NCI-H2107 (cell line): ENCODE measurements around the gene GMPPA.

ENCODE experiments used
- DNase-seq: peaks from one replicate; lab custom pipeline; 2025; lab: John Stamatoyannopoulos, UW

The GMPPA gene

DNA sequence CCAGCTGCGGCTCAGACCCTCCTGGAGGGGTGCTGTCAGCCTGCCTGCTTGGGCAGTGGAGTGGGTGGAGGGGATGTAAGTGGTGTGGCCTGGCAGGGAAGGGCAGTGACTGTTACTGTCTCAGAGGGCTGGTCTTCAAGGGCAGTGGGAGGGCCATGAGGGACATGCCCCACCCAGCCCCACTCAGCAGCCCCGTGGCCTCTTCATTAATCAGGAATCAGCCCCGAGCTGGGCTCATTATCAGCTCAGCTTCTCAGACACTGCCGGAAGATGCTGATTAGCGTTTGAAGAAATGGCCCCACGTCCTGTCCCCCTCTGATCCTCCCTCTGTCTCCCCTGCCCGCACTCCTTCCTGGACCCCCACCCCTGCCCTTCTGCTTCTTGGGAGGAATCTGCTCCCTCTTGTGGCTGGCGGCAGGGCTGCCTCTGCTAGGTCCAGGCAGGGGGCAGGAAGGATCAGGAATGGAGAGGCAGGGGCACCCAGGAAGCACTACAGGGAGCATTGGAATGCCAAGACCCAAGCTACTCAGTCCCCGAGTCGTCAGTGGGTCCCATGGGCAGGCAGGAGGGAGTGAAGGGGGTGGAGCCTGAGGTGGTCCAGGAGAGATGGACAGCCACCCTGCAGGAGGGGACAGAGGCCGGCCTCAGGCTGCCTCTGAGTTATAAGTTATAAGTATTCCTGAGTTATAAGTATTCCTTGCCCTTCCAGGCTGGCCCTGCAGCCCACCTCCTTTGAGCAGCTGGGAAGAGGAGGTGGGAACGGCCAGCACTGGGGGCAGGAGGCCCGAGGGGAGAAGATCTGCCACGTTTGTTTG, 22.6 kb downstream of the GMPPA start:
- DNase-seq: no peak

DNA sequence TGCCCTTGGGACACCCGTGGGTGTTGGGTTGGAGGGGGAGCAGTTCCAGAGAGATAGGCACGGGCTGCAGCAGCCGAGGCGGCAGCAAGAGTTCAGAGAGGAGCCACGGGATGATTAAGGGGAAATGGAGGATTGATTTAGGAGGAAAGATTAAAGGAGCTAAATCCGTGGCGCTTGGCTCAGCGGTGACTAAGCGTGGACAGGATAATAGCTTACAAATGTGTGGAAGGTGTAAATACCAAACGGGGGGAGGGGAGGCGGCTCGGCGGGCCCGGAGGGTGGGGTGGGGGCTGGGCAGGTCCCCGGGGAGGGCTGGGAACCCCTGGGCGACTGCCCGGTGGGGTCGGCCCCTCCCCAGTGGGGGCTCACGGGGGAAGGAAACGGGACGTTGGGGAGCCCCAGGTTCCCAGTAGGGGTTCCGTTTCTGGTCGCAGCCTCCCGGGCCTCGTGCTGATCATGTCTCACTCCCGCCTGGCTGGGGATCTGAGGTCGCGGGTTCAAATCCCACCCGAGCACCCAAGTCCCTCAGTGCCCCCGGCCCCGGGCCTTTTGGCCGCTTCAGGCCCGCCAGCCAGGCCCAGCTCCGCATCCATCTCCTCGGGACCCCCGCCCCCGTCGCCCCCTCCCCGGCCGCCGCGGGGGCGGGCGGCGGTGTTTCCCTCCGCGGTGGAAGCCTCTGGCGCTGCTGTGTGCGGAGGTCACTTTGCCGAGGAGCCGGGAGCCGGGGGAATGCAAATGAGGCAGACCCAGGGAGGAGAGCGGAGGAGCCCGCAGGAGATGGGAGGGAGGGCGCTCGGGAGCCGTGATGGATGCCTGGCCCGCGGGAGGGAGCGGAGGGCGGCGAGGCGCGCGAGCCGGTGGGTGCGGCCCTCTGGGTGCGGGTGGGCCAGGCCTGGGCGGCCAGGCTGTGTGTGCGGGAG, 23.7 kb downstream of the GMPPA start:
- DNase-seq: no peak

DNA sequence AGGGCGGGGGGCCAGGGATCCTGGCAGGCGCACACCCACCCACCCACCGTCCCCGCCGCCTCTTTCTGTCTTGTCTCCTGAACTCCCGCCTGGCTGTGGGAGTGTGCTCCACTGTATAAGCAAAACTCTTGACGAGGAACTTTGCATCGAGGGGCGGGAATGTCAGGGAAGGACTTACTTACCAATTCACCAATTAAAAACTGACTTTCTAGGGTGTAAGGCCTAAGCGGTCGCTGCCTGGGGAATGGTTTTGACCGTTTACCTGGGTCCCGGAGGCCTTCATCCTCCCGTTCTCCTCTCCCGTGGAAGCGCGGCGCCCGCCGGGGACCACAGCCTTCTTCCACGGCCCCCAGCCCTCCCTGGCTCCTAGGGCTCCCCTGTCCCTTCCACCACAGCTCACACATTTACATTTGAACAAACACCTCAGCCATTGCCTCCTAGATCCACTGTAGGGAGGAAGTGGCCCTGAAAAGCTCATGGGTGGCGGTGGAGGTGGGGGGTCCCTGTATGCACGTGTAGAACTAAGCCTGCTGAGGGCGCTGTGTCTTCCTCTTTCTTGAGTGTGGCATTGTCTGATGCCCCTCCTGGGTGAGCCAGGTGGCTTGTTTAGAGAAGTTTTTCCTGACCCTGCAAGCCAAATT, 24.5 kb downstream of the GMPPA start:
- no peak for DNase-seq

DNA sequence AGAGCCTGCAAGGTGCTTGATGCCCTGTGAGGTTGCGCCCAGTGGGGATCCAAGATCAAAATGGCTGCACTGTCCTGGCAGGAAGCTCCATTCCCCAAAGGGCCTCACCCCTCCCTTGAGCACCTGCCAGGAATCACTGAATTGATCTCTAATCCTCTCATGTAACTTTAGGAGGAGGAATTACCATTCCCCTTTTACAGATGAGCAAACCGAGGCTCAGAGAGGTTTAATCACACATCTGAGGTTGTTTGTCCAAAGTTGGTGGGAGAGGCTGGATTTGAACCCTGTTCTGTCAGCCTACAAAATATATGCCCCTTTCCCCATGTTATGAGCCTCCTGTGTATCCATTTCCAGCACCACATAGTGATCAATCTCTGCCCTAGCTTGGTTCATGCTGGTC, 26.1 kb downstream of the GMPPA start:
- DNase-seq: no peak

DNA sequence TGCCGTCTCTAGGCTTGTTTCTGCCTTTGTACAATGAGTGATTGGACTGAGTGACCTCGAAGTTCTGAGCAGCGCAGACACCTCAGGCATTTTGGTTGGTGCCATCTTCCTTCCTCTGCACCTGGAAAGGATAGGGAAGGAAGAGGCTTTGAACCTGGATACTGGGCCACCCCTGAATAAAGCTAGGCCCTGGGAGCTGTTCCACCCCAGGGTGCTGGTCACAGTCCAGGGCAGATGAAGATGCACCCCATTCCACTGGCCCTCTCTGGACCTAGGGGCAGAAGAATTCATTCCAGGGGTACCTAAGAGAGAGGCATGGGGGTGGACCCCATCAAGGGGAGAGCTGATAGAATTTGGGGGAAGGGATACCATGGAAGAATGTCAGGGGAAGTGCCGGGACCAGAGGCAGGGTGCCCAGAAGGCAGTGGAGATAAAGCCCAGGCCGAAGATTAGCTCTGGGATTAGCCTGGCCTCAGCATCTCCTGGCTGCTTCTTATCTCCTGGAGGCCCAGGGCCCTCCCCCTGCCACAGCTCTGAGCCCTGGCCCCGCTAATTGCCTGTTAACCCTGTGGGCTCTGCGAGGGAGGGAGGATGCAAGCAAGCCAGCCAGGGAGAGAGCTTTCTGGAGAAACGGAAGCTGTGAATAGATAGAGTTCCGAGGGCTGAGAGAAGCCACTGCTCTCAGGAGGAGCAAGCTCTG, 27.0 kb downstream of the GMPPA start:
- DNase-seq: no peak

DNA sequence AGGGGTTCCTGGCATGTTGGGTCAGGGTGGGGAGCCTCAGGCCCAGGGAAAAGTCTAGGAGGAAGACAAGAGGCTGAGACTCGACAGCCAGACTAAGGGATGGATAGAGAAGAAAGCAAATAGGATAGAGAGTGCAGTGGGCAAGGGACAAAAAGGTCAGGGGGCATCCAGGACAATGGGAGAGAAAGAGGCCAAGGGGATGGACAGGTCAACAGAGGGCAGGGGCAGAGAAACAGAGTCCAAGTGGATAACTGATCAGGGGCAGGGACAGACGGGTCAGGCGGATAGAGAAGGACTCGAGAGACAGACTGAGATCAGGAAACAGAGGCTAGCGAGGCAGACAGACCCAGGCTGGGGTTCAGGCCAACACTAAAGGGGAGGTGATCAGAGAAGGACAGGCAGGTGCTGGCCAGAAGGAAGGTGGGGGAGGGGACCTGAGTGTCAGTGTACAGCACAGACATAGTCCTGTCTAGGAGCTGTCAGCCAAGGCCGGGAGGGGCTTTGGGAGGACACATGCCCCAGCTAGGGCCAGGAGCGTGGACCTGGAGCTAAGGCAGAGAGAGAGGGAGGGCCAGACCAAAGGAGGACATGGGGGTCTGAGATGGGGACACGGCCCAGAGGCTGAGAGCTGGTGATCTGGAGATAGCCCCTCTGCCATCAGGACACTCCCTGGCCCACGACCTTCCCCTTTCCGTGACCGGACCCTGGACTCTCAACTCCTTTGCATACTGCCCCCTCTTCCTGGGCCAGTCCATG, 27.8 kb downstream of the GMPPA start:
- DNase-seq: no peak

DNA sequence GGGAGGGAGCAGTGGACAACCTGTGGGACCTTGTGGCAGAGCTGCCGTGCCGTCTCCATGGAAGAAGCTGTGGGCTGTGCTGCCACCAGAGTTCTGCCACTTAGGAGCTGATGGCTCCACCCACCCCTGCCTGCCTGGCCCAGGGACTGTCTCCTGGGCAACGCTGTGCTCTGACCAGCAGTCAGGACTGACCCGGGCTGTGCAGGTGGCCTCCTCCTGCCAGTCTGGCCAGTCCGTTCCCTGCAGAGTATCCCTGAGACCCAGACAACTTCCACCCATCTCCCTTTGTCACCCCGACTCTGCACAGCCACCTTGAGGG, 28.3 kb downstream of the GMPPA start:
- no peak for DNase-seq

DNA sequence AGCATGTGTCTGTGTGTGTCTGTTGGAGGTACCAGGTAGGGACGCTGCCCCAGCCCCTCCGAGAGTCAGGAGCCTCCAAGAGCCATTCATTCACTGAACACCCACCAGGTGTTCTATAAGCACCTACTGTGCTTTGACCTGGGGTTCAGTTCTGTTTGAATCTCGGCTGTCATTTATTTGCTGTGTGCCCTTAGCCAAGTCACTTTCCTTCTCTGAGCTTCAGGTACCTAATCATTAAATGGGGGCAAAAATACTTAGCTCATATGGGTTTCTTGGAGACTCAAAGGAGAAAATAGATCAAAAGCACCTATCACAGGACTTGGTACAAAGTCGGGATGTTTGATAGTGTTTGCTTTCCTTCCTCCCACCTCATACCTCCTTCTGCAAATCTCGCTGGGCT, 28.8 kb downstream of the GMPPA start:
- DNase-seq: no peak

DNA sequence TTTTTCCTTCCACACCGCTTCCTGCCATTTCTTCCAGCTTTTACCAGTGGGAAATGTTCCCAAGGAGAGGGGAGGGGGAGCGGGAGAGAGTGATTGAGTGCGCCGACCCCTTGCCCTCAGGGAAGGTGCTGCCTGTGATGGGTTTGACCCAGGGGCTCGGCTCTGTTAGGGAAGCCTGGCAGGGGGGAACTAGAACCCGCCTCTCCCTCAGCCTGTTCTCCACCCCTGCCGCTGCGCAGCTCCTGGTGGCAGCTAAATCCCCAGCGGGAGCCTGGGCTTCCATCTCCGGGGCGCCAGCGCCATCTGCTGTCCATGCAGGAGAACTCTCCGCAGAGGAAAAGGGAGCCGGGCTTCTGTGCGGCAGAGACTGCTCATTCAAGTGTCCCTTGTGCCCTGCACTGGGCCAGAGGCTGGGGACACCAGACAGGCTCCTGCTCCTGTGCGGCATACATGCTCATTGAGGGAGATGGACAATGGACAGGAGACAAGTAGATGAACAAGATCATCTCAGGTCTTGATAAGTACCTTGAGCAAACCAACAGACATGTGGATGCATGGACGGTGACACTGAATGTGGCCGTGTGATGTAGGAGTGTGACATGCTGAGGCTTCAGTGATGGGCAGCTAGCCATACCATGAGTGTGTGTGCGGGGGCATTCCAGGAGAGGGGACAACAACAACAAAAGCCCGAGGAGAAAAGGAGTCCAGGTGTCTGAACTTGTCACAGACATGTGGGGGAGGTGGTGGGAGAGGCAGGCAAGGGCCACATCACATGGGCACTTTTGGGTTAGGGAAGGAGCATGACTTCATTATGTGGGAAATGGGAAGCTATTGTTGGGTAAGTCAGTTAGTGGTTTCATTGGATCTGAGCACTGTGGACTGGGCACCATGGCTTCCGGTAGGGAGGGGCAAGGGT, 31.6 kb downstream of the GMPPA start:
- peak; percentile 60 for DNase-seq

DNA sequence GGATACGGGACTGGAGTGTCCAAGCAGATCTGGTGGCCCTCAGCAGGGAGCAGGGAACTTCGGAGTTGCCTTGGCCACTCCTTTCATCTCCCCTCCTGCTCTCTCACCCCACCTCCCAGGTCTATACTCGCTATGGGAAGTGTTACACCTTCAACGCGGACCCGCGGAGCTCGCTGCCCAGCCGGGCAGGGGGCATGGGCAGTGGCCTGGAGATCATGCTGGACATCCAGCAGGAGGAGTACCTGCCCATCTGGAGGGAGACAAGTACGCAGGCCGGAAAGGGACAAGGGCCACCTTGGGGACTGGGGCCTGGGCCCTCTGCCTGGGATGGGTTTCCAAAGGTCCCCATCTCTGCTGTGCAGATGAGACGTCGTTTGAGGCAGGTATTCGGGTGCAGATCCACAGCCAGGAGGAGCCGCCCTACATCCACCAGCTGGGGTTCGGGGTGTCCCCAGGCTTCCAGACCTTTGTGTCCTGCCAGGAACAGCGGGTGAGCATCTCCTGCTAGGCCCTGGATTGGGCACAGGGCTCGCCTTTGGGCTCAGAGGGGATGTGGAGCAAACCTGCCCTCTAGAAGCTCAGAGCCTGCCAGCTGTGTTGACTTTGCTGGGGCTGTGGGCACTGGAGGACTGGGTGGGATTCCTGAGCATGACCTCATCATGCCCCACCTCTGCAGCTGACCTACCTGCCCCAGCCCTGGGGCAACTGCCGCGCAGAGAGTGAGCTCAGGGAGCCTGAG, 33.1 kb downstream of the GMPPA start:
- DNase-seq: no peak

DNA sequence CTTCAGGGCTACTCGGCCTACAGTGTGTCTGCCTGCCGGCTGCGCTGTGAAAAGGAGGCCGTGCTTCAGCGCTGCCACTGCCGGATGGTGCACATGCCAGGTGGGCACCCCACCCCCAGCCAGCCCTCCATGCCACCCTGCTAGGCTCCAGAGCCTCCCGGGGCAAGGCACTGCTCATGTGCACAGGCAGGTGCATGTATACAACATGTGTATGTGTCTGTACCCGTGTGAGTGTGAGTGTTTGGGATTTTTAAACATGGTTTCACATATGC, 33.6 kb downstream of the GMPPA start:
- DNase-seq: no peak

DNA sequence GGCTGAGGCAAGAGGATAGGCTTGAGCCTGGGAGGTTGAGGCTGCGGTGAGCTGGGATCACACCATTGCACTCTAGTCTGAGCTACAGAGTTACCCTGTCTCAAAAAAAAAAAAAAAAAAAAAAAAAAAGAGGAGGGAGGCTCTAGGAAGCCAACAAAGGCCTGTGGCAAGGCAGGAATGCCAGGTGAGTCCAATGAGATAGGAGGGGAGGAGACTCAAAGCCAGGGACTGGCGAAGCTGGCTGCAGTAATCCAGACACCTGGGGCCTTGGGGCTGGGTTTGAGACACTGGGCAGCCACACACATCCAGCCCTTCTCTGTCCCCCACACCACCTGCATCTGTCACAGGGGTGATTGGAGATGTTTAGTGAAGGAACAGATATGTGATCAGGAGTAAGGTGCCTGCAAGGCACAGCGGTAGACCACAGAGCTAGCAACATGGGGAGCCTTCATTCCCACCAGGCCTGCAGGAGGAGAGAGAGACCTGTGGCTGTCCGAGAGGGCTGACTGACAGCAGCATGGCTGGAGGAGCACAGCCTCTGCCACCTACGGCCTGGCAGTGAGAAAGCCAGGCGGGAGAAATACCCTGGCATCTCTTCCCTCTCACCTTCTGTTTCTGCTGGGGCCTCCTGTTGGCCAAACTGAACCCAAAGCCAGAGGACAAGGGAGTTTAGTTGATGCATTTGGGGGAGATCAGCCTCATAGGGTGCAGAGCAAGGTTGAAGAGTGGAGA, 35.4 kb downstream of the GMPPA start:
- no peak for DNase-seq

DNA sequence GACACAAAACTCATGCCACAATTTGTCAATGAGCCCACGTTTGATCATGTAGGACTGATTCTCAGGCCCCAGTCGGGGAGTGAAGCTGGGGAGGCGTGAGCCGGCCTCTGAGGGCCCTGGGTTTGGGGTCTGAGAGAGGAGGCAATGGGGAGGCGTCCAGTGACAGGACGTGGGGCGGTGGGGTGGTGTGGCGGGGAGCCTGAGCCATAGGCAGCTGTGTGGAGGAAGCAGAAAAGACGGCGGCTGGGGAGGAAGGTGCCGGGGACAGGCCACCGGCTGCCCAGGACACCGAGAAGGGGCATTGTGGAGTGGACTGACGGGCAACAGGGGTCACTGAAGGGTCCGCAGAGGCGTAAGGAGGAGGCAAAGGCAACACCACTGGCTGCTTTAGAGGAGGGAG, 37.7 kb downstream of the GMPPA start:
- no peak for DNase-seq

DNA sequence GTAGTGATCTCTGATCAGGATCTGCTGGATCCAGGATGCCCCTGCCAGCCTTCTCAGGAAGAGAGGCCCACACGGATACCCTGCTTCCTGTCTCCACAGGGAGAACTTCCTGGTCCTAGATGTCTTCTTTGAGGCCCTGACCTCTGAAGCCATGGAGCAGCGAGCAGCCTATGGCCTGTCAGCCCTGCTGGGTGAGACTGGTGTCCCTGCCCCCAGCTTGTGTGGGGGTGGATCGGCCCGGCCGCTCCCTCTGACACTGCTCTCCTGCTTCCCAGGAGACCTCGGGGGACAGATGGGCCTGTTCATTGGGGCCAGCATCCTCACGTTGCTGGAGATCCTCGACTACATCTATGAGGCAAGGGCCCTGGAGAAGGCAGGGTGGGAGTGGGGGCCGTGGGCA, 38.3 kb downstream of the GMPPA start:
- no peak for DNase-seq

DNA sequence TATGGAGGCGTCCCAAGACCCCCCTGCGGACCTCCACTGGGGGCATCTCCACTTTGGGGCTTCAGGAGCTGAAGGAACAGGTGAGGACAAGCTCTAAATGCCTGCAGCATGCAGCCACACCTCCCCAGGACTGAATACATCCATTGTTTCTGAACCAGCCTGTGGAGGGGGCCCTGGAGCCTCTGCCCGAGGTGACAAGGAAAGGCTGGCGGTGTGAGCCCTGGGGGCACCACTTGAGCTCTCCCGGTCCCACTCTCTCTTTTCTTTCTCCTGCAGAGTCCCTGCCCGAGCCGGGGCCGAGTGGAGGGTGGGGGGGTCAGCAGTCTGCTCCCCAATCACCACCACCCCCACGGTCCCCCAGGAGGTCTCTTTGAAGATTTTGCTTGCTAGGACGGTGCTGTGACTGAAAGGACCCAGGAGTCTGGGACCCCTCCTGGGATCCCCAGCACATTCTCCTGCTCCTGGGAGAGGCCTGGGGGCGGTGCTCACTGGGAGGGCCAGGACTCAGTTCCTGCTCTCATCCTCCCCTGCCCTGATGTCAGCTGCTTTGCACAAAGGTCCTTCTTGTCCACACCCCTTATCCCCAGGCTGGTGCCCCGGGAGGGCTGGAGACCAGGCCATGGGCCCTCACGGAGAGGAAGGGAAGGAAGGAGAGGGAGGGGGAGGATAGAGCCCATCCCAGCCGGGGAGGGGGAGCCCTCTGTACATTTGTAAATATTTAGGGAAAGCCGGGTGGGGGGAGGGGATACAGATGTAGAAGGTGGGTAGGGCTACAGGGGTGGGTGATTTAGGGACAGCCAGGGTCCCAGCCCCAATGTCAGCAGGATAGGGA, 39.2 kb downstream of the GMPPA start:
- DNase-seq: no peak

DNA sequence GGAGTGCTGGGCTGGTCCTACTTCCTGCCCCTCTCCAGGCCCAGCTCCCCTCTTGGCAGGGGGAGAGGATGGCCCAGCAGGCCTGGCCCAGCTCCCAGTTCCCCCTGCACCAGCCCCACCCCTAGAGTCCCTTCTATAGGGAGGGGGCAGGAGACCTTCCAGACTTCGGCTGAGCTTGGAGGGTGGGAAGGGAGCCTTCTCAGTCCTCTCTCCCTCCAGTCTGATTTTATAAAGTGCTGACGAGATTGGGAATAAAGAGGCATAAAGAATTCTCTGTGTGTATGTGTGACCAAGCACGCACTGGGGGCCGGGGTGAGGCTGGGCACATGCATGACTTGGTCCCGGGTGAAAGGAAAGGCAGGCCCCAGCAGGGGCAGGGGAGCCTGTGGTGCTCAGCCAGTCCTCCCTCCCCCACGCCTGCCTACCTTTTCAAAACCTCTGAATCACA, 39.8 kb downstream of the GMPPA start:
- no peak for DNase-seq

DNA sequence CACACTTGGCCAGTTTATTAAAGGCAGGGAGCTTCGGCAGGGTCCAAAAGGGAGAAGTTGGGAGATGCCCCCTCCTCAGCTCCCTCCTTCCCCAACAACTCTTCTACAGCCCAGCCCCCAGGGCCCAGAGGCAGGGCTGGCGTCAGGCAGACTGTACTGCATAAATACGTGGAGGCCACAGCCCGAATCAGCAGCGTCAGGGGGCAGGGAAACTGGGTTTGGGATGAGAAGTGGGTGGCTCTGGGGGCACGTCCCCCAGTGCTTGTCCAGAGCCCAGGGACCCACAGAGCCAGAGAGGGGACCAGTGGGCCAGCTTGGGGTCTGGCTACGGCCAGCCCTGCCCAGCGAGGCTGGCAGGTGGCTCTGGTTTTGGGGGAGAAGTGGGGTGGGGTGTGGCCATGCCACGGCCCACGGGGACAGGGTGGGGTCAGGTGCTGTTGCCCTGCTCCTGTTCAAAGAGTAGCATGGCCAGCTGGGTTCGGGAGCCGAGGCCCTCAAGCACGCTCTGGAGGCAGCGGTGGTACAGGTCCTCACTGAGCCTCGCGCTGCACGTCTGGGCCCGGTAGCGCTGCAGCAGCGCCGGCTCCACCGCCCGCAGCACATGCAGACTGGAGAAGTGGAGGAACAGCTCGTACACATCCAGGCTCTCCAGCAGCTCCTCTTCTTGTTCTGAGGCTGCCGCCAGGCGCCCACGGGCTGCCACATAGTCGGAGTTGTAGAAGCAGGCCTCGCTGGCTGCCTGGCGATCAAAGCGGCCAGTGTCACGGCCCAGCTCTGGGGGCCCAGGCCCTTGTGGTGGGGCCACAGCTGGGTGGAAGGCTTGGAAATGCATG, 40.5 kb downstream of the GMPPA start:
- no peak for DNase-seq
